Activated T-cell treated with anti-CD3 and anti-CD28 coated beads for 24 hours (primary cell): ENCODE measurements around the gene ZNF407.

ENCODE experiments used
- DNase-seq: peaks from one replicate; pipeline ENCODE4 v3.0.0-alpha.2; 2020; ENCODE audit warnings: low read depth

Gene ZNF407

DNA sequence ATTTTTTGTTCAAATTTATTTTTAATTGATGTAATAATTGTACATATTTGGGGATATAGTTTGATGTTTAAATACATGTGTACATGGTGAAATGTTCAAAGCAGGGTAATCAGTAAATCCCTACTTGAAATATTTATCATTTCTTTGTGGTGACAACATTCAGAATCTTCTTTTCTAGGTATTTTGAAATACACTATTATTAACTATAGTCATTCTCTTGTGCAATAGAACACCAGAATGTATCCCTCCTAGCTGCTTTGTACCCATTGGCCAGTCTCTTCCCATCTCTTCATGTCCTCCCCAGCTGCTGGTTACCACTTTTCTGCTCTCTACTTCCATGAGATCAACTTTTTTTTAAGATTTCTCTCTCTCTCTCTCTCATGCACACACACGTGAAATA lies 126.5 kb downstream of the ZNF407 start:
- DNase-seq, result no peak

DNA sequence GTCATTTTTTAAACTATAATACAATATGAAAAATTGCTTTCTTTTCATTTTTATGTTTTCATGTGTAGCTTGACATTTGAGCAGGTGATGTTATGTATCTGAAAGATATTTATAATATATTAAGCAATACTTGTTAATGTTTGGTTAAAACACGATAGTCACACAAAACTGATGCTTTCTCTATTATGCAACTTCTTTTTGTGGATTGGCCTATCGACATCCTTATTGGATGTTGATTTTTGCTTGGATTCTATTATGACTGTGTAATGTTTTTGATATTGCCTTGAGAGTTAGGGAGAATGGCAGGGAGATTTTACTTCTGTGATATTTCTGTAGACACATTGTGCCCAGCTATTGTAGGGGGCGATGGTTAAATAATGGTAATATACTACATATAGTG lies 128.0 kb downstream of the ZNF407 start:
- DNase-seq, result no peak

DNA sequence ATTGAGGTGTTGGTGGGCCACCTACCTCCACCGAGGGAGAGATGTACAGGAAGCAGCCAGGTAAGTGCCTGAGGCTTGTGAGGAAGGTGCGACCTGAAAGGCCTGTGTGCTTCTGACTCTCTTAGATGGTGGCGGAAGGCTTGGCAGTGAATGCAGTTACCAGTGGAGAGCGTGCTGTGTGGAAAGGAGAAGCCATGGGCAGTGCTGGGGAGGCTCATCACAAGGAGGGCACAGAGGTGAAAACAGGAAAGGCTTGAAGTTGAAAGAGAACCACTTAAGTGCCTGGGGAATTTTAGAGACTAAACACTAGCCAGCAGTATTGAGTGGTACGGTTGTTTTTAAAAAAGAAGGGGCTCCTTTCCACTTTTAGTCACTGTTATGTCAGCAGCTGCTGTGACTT lies 130.9 kb downstream of the ZNF407 start:
- no peak for DNase-seq

DNA sequence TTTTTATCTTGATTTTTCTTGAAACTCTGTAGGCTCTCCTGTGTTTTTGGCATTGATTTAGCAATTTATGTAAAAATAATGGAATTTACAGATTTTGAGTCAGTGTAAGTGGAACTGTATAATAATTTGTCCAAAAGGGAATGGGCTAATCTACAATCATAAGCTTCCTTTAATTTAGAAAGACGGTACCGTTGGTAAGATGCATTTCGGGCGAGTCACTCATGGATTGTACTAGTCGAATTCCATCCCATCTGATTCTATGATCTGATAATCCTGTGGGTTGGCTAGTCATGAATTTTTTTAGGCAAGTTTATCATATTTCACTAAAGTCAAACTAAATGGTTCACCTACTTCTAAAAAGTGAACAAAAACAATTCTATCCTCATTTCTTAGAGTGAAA lies 133.4 kb downstream of the ZNF407 start:
- no peak for DNase-seq

DNA sequence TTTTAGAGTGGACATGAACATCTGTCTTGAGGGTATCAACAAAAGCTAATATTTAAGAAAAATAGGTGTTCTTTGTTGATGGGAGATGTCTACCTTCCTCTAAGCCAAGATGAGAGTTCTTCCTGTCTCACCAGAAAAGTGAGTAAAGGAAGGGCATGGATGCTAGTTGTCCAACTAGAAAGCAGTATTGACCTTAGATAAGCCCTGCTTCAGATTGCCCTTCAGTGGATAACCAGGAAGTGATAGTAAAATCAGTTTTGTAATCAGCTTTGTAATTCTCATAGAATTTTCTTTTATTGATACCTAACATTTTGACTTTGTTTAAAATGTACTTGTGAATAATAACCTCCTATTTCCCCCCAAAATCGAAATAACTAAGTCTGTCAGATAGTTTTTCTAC lies 134.7 kb downstream of the ZNF407 start:
- DNase-seq, result no peak

DNA sequence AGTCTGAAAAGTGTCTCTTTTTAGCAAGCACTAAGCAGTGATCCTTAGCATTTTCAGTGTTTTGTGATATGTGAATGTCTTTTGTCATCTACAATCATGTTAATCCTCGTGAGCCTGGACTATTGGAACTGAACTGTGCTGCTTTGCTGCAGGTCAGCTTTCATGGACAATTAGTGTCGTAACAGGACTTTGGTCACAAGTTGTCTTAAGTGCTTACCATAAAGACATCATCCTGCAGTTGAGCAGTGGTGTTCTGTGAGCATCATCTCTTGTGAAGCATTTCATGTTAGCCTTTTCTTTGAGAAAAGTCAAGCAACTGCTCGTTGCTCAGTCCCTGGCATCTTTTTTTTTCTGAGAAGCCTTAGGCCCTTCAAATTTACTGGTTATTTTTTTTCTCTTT lies 135.9 kb downstream of the ZNF407 start:
- no peak for DNase-seq

DNA sequence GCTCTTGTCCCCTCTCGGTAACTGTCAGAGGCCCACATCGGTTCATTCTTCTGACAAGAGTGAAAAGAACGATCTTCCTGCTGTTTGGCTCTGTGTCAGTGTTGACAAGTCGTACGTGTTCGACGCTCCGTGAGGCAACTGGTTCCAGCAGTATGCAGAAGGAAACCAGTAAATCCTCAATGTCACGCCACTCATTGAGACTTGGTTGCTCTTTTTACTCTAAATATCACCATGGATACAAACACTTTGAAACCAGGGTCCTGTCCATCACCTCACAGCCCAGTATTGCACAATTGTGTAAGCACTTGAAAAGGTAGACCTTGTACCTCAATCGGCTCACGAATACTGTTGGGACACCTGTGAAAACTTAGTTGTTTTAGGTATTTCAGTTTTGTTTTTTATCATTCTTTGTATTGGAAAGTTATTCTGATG lies 136.4 kb downstream of the ZNF407 start:
- DNase-seq, result no peak

DNA sequence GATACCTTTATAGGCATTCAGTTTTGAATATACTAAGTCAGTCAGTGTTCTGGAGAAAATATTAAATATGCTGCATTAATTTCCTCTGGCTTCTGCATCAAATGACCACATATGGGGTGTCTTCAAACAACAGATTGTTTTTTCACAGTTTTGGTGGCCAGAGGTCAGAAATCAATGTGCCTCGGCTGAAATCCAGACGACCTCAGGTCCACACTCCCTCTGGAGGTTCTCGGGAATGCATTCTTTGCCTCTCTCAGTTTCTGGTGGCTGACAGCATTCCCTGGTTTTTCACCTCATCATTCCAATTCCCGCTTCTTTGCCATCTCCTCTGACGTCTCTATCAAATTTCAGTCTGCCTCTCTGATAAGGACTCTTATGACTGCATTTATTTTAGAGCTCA lies 142.3 kb downstream of the ZNF407 start:
- no peak for DNase-seq

DNA sequence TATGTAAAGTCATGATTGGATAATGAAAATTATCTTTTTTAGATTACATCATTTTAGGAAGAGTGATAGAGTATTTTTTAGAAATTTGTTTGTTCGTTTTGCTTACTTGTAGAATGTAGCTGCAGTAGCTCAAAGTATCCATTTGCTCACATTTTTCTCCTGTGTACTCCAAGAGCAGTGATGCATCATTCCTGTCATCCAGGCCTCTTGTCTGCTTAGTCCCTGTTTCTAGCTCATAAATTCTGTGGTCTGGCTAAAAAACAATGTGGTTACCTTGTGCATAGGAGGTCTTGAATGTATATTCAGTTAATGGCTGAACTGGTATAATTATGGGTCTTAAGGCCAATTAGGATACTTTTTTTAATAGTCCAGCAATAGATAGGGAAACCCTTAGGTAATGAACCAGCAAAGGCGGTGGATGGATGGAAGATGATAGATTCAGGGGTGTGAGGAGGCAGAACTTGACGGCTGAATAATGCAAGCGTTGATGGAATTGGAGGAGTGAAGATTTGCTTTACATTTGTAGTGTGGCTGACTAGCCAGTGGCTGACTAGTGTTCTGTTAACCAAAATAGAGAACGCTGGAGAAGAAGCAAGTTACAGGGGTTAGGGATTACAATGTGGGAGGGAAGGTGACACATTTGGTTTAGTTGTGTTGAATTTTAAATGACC lies 145.0 kb downstream of the ZNF407 start:
- no peak for DNase-seq

DNA sequence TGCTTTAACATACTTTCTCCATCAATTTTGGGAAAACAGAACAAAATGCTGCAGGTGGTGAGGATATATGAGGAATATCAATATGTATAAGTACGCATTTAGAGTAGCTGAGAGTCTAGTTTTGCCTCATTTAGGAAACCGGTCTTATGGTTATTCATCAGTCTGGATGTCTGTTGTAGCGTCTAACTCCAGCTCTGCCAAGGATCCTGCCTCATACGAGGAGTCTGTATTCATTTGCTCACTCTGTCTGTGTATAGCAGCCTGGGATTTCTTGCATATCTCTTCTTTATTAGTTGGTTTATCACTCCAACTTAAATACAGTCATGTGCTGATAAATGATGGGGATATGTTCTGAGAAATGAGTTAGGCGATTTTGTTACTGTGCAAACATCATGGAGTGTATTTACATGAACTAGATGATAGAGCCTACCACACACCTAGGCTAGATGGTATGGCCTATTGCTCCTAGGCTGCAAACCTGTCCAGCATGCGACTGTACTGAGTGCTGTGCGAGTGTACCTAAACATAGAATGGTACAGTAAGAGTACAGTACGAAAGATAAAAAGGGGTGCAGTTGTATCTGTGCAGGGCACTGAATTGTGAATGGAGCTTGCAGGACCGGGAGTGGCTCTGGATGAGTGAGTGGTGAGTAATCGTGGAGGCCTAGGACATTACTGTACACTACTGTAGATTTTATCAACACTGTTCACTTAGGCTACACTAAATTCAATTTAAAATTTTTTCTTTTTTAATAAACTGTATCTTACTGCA lies 148.1 kb downstream of the ZNF407 start:
- DNase-seq, result no peak

DNA sequence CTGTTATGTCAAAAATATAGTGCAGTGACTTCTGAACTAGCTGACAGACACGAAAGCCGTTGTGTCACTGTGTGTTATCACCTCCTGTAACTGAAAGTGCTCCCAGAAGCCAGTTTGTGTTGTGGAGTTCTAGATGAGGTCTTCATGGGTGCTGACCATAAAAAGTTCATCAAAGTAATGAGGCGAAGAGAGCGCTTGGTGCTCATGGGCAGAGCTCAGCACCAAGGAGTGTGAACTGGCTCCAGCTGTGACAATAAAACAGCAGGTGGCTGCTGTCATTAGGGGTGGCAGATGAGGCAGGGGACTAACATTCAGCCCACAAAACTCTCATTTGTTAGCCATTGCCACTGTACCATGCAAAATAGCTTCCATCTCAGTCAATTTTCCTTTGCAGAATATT lies 151.1 kb downstream of the ZNF407 start:
- no peak for DNase-seq

DNA sequence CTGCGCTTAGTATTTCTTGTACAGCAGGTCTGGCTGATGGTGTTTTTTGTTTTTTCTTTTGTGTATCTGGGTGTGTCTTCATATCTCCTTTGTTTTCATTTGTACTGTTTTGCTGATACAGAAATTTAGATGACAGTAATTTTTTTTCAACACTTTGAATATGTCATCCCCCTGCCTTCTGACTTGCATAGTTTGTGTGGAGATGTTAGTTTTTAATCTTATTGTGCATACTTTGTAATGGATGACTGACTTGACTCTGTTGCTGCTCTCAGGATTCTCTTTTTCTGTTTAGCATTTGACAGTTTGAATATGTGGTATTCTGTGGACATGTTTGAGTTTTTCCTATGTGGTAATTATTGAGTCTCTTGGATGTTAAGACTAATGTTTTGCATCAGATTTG lies 161.3 kb downstream of the ZNF407 start:
- no peak for DNase-seq

DNA sequence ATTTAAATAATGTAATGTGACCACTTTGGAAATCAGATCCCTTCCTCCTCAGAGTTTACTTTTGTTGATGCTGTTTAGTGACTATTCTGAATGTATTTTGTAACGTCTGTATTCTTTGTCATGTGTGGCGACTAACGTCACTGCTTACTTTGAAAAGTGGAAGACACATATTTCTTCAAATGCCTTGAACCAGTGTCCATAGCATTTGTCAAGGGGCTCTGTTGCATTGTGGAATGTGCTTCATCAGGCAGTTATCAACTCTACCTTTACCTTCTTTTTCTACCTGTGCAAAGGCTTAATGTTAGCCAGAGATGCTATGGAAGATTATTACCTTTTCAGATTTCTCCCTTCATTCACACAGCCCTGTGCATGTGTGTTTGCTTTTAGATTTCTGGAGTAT lies 162.4 kb downstream of the ZNF407 start:
- no peak for DNase-seq

DNA sequence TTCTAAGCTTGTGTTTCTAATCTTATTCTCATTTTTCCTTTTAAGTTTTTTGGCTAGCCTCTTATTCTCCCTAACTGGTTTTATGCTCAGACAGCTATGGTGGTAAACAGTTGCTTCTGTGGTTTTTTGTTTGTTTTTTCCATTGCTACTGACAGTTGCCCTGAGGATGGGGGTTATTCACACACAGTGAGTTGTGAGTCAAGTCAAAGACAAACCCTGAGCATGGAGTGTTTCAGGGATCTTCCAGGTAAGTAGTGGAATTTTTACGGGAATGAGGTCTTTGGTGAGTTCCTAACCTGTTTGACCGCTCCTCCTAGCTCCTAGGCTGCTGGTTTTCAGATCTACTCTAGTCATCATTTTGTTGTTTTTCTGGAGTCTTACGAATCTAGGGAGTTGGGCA lies 162.8 kb downstream of the ZNF407 start:
- DNase-seq, result no peak

DNA sequence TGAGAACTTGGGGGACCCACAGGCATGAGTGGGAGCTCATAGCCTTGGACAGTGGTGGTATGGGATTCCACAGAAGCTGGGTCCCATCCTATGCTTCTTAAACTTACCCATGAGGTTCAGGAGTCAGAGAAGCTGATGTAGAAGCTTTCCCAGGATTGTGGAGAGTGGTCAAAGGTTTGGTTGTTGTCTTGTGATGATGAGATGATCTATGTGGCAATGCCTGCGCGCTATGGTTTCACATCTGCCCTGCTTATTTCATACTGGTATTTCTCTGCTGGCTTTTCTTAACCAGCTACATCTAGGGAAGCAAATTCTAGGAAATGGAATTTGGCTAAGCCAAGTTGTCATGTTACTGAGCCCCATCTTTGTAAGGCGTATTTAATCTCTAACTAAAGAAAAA lies 168.6 kb downstream of the ZNF407 start:
- DNase-seq, result no peak

DNA sequence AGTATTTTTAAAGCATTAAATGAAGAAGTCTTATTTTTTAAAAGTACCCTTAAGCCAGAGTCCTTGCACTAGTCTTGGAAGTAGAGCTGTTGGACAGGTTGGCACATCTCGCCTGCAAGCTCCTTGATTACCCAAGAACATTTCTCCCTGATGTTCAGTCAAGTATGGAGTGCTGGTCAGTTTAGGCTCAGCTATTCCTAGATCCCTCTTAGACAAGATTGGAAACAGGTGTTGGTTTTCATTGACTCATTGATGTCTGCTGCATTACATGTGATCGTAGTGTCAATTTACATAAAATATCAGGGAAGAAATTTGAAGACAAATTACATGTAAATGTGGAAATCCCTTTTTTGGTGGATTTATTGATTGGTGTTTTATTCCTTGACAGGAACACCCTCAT lies 170.4 kb downstream of the ZNF407 start:
- no peak for DNase-seq

DNA sequence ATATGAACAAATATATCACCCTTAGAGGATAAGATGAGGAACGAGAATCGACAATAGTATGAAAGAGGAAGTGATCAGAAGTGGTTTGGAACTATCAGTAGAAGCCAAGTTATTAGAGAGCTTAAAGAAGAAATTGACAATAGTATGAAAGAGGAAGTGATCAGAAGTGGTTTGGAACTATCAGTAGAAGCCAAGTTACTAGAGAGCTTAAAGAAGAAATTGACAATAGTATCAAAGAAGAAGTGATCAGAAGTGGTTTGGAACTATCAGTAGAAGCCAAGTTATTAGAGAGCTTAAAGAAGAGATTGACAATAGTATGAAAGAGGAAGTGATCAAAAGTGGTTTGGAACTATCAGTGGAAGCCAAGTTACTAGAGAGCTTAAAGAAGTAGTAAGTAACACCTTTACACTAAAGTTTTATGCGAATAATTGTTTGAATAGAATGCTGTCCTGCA lies 175.5 kb downstream of the ZNF407 start:
- DNase-seq, result no peak

DNA sequence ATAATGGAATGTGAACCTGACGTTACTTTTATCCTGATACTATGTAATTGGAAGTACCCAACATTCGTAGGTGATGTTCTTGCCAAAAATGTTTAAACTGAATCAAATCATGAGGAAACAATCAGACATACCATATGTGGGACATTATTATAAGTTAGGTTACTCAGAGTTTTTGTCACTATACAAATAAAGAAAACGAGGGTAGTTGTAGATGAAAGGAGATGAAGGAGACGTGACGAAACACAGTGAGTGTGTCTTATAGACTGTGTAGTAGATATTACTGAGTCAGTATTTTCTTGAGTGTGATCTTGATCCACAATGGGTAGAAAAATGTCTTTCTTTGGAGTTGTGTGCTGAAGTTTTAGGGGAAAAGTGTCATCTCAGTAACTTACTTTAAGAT lies 176.8 kb downstream of the ZNF407 start:
- DNase-seq, result no peak

DNA sequence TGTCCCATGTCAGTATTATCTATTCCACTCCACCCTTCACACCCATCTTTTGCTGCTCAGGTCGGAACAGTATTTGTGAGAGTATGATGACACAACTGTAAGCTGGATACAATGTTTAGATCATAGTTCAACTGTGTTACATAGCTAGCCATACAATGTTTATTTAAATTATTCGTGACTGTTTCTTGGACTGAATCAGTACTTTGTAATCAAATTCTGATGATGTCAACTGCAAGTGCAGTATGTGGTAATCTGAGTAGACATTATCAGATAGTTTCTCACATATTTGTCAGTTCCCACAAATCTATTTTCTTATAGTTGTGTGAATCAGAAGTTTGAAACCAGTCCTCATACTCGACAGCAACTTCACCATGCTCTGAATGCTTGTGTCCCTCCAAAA lies 177.6 kb downstream of the ZNF407 start:
- DNase-seq, result no peak

DNA sequence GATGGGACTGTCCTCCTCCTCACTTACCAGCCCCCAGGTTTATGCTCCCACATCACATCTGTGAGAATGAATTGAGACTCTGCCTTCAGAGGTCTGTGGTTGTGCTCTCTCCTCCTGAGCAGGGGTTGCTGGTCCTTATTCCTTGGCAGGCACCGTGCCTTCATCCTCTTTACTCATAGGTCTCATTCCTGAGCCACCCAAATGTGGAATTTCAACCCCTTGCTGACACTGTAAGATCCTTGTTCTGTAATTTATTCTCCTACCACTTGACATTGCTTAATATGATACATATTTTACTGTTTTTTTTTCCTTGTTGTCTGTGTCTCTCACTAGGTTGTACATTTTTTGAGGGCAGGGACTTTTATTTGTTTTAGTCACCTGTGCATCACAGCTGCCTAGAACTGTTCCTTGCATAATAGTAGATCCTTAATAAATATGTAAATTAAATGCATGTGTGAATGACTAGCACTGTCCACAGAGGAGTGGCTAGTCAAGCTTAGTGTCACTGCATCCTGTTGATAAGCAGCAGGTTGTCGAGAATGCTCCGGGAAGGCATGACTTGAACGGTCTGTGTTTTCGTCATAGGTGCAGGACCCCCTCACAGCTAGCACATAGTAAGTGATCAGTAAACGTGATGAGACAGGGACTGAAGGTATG lies 180.6 kb downstream of the ZNF407 start:
- DNase-seq, result no peak

DNA sequence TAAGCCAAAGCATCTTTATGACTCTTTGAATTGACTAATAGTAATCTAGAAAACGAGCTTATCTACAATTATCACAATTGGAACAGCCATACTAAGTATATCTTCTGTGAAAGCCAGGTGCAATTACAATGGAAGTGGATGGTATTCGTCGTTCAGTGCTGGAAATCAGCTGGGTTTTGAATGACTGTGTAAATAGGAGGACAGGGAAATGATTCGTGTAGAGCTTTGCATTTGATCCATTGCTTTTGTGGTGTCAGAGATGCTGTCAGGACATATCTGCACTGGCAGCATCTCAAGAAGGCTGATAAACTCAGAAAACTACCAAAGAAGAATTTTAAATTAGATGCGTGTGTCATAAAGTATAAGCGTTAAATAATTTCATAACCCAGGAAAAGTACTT lies 187.1 kb downstream of the ZNF407 start:
- no peak for DNase-seq

DNA sequence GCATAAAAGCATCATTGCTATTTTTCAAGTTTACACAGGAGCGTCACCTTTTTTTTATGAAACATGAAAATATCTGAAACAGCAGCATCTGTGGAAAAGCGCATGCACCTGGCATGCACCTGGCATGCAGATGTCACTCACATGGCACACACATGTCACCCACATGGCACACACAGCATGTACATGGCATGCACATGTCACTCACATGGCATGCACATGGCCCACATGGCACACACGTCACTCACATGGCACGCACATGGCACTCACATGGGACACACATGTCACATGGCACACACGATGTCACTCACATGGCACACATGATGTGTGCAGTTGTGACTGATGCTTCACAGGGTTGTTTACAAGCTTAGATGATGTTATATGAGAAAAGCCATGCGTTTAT lies 188.0 kb downstream of the ZNF407 start:
- no peak for DNase-seq

DNA sequence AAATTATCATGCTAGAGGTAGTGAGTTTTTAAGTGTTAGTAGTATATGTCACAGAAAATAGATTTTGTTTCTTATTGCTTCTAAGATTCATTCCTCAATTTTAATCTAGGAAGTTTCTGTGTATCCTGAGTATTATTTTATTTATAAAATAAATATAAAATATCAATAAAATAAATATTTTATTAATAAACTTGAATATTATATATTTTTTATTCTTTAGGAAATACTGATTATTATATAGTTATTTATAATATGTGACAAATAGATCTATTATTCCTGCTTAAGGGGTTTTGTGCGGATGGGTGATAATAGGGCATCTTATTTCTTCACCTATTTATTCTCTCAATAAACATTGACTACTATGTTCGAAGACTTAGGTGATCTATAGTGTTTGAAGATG lies 191.0 kb downstream of the ZNF407 start:
- no peak for DNase-seq
